ENCODE results near the gene CLK2. TPM values are rescaled to one million over a fixed set of nuclear protein-coding genes. Genes with fewer than 3 reads are reported as not detected.
"Not testable (repeated sequence)": the region's sequence is repeated elsewhere in the genome, so short reads cannot be mapped to it uniquely, and the experiment has no call there.

Gene CLK2
- total and polyA plus RNA-seq, 5 donors, result 19.4 to 26.2 (median 21.8) TPM

DNA sequence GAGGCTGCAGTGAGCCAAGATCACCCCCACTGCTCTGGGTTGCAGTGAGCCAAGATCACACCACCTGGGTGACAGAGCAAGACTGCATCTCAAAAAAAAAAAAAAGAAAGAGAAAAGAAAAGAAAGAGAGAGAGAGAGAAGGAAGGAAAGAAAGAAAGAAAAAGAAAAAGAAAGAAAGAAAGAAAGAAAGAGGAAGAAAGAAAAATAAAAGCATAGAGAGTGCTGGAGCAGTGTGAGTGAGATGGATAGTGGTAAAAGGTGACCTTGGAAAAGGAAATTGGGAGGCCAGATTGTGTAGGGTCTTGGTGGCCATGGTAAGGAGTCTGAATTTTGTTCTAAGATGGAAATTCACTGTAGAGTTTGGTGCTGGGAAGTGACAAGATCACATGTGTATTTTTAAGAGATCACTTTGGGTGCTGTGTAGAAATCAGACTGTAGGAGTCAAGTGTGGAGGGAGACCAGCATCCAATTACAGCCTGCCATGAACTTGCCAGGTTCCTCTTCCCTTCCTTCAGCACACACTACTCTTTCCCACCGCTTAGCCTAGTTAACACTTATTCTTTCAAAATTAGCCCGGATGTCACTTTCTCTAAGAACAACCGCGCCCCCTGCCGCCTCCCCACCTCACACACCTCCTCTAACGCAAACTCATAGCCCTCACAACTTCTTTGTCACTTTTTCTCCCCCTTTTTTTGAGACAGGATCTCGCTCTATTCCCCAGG lies 47.0 kb downstream of the CLK2 start:
- Histone ChIP-seq H3K27ac (ENCODE audit: low read length) (peak overlapping the region; percentile 69), H3K9me3 (ENCODE audit: control insufficient read depth, low read length) (peaks cover 3% of the 10 kb centered on the region), H3K4me1 (ENCODE audit: control insufficient read depth, insufficient read depth, low read length) (no peaks in the 10 kb centered on the region), H3K4me3 (ENCODE audit: low read length) (peak overlapping the region; percentile 68), H3K27me3 (ENCODE audit: control insufficient read depth, insufficient read depth) (no peaks in the 10 kb centered on the region)
- 1% methylated on average over 7 of the region's 7 CpGs for WGBS
- intact Hi-C loops (cut with DNase I), result loop anchor here in 2 of 4 donors (10.0 kb wide), 1 partner anchor 52 kb away; the partner anchor contains the start of genes KRTCAP2 (in 2 of the 2) and TRIM46 (in 2 of the 2)
- ATAC-seq, result peak; percentile 63 to 71
- DNase-seq, result peak; percentile 76 to 91 (median 90)

DNA sequence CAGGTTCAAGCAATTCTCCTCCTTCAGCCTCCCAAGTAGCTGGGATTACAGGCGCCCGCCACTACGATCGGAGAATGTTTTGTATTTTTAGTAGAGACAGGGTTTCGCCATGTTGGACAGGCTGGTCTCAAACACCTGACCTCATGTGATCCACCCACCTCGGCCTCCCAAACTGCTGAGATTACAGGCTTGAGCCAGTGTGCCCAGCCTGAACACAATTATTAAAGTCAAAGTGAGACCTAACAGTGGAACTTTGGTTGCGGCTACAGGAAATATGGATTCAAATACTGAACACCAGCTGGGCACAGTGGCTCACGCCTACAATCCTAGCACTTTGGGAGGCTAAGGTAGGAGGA lies 47.9 kb downstream of the CLK2 start:
- WGBS, result 95% methylated on average over 8 of the region's 8 CpGs
- not testable (repeated sequence) for DNase-seq; H3K4me1 ChIP-seq (ENCODE audit: control insufficient read depth, insufficient read depth, low read length); H3K27ac ChIP-seq (ENCODE audit: low read length); H3K9me3 ChIP-seq (ENCODE audit: control insufficient read depth, low read length); ATAC-seq; H3K4me3 ChIP-seq (ENCODE audit: low read length); H3K27me3 ChIP-seq (ENCODE audit: control insufficient read depth, insufficient read depth)
- intact Hi-C loops (cut with DNase I), result loop anchor here in 2 of 4 donors (10.0 kb wide), 1 partner anchor 51 kb away; the partner anchor contains the start of genes KRTCAP2 (in 2 of the 2) and TRIM46 (in 2 of the 2)

DNA sequence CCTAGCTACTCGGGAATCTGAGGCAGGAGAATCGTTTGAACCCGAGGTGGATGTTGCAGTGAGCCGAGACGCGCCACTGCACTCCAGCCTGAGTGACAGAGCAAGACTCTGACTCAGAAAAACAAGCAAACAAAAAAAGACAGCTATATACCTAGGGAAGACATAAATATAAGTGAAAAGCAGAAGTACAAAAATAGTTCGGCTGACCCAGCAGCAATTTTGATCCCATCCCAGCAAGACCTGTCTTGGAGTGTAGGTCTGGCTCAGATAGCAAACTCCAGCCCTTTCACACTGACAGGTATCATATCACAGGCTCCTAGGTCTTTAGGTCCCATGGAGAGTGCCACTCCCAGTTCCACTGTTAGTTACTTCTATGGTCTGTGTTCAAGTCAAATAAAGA lies 50.3 kb downstream of the CLK2 start:
- H3K27ac ChIP-seq (ENCODE audit: low read length), result no peak overlapping the region
- no peak overlapping the region for H3K4me3 ChIP-seq (ENCODE audit: low read length)
- H3K27me3 ChIP-seq (ENCODE audit: control insufficient read depth, insufficient read depth), result no peaks in the 10 kb centered on the region
- DNase-seq (no peak), ATAC-seq (no peak)
- intact Hi-C loops (cut with DNase I), result loop anchor here in 2 of 4 donors (10.0 kb wide), 1 partner anchor 48 kb away; the partner anchor contains the start of genes KRTCAP2 (in 2 of the 2) and TRIM46 (in 2 of the 2)
- 80% methylated on average over 7 of the region's 7 CpGs for WGBS
- H3K9me3 ChIP-seq (ENCODE audit: control insufficient read depth, low read length), result peaks cover 8% of the 10 kb centered on the region
- no peaks in the 10 kb centered on the region for H3K4me1 ChIP-seq (ENCODE audit: control insufficient read depth, insufficient read depth, low read length)

DNA sequence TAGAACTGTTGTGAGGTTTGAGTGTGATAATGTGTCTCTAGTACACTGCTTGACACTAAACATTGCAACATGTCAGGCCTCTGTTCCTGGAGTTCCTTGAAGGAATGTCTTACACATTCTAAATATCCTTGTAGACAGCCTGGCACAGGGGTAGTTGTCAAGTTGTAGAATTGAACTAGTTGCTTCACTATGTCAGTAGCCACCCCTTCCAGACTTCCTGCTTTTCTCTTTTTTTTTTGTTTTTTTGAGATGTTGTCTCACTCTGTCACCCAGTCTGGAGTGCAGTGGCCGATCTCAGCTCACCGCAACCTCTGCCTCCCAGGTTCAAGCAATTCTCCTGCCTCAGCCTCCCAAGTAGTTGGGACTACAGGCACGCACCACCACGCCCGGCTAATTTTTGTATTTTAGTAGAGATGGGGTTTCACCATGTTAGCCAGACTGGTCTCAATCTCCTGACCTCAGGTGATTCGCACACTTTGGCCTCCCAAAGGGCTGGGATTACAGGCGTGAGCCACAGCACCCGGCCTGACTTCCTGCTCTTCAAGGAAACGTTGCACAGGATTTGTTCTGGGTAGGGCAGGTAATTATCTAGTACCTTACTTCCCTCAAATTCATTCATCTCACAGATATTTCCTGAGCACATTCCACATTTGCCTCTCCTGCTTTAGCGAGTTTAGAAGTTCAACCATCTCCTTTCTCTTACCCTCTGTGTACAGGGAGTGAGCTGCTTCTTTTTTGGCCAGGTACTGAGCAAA lies 52.9 kb downstream of the CLK2 start:
- not testable (repeated sequence) for H3K4me1 ChIP-seq (ENCODE audit: control insufficient read depth, insufficient read depth, low read length); H3K27ac ChIP-seq (ENCODE audit: low read length); H3K4me3 ChIP-seq (ENCODE audit: low read length); DNase-seq; H3K9me3 ChIP-seq (ENCODE audit: control insufficient read depth, low read length); ATAC-seq; H3K27me3 ChIP-seq (ENCODE audit: control insufficient read depth, insufficient read depth)
- intact Hi-C loops (cut with DNase I), result loop anchor here in 2 of 4 donors (10.0 kb wide), 1 partner anchor 46 kb away; the partner anchor contains the start of genes KRTCAP2 (in 2 of the 2) and TRIM46 (in 2 of the 2)
- WGBS, result 84% methylated on average over 10 of the region's 10 CpGs

DNA sequence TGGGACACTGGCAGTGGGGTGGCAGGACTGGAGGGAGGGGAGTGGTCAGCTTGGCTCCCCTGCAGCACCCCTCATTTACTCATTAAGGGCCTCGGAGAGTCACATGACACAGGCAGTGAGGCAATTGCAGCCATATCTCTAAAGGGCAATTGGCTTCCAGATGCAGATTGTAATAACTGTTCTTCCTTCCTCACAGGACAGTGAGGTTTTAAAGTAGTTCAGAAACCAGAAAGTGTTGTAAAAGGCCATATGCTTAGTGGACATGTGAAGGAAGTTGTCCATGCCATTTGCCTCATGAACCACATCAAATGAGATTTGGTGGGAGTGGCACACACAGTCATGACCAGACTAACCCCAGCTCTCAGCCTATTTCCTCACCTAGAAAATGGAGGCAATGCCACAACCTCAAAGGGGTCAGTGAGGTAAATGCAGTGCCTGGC lies 53.7 kb downstream of the CLK2 start:
- WGBS, result 7% methylated on average over 1 of the region's 1 CpG
- ATAC-seq (peak in 1 of 2 donors; percentile 56), DNase-seq (no peak)
- intact Hi-C loops (cut with DNase I), result loop anchor here in 2 of 4 donors (10.0 kb wide), 1 partner anchor 45 kb away; the partner anchor contains the start of genes KRTCAP2 (in 2 of the 2) and TRIM46 (in 2 of the 2)
- H3K27me3 ChIP-seq (ENCODE audit: control insufficient read depth, insufficient read depth), result no peaks in the 10 kb centered on the region
- peak overlapping the region; percentile 27 for H3K27ac ChIP-seq (ENCODE audit: low read length)
- H3K9me3 ChIP-seq (ENCODE audit: control insufficient read depth, low read length), result peaks cover 5% of the 10 kb centered on the region
- peak overlapping the region; percentile 34 for H3K4me3 ChIP-seq (ENCODE audit: low read length)
- H3K4me1 ChIP-seq (ENCODE audit: control insufficient read depth, insufficient read depth, low read length), result no peaks in the 10 kb centered on the region

DNA sequence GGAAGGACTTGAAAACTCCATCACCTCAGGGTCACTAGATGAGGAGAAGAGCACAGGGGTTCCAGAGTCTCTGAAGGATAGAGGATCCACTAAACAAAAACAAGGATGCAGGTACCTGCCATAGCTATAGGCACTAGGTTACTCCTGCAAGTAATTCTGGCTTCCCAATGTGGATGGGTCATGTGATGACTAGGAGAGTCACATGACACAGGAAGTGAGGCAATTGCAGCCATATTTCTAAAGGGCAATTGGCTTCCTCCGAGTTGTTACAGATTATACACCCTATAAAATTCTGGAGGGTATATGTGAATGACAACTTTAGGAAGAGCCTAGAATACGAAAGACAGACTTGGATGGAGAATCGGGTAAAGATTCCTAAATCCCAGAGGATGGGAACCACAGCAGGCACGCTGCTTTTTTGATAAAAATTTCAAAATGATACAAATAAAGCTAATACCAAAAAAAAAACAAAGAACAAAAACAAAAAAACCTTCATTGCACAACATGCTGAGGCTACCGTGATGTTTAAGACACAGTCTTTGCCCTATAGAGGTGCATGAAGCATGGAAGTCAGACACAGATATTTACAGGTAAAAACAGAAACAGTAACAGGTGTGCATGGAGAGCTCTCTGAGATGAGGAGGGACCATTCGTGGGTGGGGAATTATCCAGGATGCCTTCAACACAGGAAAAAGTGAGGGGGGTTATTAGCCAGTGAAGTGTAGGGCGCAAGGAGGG lies 54.3 kb downstream of the CLK2 start:
- H3K4me3 ChIP-seq (ENCODE audit: low read length), result peak overlapping the region; percentile 34
- DNase-seq (no peak), ATAC-seq (peak; percentile 58 to 71)
- H3K27ac ChIP-seq (ENCODE audit: low read length), result peak overlapping the region; percentile 27
- H3K27me3 ChIP-seq (ENCODE audit: control insufficient read depth, insufficient read depth), result no peaks in the 10 kb centered on the region
- intact Hi-C loops (cut with DNase I), result no loop called here
- 40% methylated on average over 7 of the region's 7 CpGs for WGBS
- peaks cover 5% of the 10 kb centered on the region for H3K9me3 ChIP-seq (ENCODE audit: control insufficient read depth, low read length)
- no peaks in the 10 kb centered on the region for H3K4me1 ChIP-seq (ENCODE audit: control insufficient read depth, insufficient read depth, low read length)

DNA sequence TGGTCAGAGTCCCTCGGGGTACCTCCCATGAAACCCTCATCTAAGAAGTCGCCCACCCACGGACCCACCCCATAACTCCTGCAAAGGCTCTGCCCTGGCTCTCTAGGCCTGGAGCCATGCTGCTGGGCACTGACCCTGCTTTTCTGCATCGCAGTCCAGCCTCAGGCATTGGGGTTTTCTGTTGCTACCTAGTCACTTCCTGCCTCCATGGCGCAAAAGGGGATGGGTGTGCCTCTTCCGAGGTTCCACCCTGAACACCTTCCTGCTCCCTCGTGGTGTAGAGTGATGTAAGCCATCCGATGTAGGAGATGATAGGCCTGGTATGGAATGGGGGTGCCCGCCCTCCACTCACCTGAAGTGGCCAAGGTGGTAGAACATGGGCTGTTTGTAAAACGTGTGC lies 58.6 kb downstream of the CLK2 start:
- ATAC-seq; intact Hi-C loops (cut with DNase I); H3K4me3 ChIP-seq (ENCODE audit: low read length); H3K27me3 ChIP-seq (ENCODE audit: control insufficient read depth, insufficient read depth); H3K27ac ChIP-seq (ENCODE audit: low read length); H3K4me1 ChIP-seq (ENCODE audit: control insufficient read depth, insufficient read depth, low read length); DNase-seq; H3K9me3 ChIP-seq (ENCODE audit: control insufficient read depth, low read length): not testable (repeated sequence)
- 74% methylated on average over 9 of the region's 10 CpGs for WGBS

Other genes with a start within 250 kb of the CLK2 start
- gene DCST2, start 239.7 kb downstream of the CLK2 start, total RNA-seq, result under 1 TPM in 3 of 4 donors, not detected in 1; 0.25 to 0.33 (median 0.32) TPM
- 0.23 TPM for gene DCST2, start 239.7 kb downstream of the CLK2 start, polyA plus RNA-seq
- gene DCST1, start 239.7 kb downstream of the CLK2 start, total RNA-seq, result not detected
- not detected for gene DCST1, start 239.7 kb downstream of the CLK2 start, polyA plus RNA-seq
- gene ADAM15, start 222.2 kb downstream of the CLK2 start, total RNA-seq, result 100 to 1,000 TPM in 1 of 4 donors, 10 to 100 TPM in 3; 51.2 to 106 (median 63.6) TPM
- 68.4 TPM for gene ADAM15, start 222.2 kb downstream of the CLK2 start, polyA plus RNA-seq
- gene EFNA4, start 209.8 kb downstream of the CLK2 start, total RNA-seq, result 1 to 10 TPM; 3.3 to 4.2 (median 3.7) TPM
- gene EFNA4, start 209.8 kb downstream of the CLK2 start, polyA plus RNA-seq, result 3.0 TPM
- gene EFNA3, start 194.7 kb downstream of the CLK2 start, total RNA-seq, result 1 to 10 TPM in 3 of 4 donors, under 1 TPM in 1; 0.78 to 1.9 (median 1.2) TPM
- gene EFNA3, start 194.7 kb downstream of the CLK2 start, polyA plus RNA-seq, result 1.1 TPM
- 10 to 100 TPM; 25.4 to 41.4 (median 36.4) TPM for gene EFNA1, start 145.6 kb downstream of the CLK2 start, total RNA-seq
- 28.8 TPM for gene EFNA1, start 145.6 kb downstream of the CLK2 start, polyA plus RNA-seq
- 10 to 100 TPM in 2 of 4 donors, 1 to 10 TPM in 2; 8.1 to 10.1 (median 9.3) TPM for gene SLC50A1, start 137.7 kb downstream of the CLK2 start, total RNA-seq
- 13.6 TPM for gene SLC50A1, start 137.7 kb downstream of the CLK2 start, polyA plus RNA-seq
- gene DPM3, start 133.0 kb downstream of the CLK2 start, total RNA-seq, result 10 to 100 TPM; 71.2 to 81.6 (median 74.6) TPM
- 186 TPM for gene DPM3, start 133.0 kb downstream of the CLK2 start, polyA plus RNA-seq
- 100 to 1,000 TPM; 122 to 150 (median 130) TPM for gene KRTCAP2, start 100.2 kb downstream of the CLK2 start, total RNA-seq
- gene KRTCAP2, start 100.2 kb downstream of the CLK2 start, polyA plus RNA-seq, result 217 TPM
- under 1 TPM; 0.17 to 0.37 (median 0.26) TPM for gene TRIM46, start 99.7 kb downstream of the CLK2 start, total RNA-seq
- 0.18 TPM for gene TRIM46, start 99.7 kb downstream of the CLK2 start, polyA plus RNA-seq
- gene THBS3, start 65.6 kb downstream of the CLK2 start, total RNA-seq, result 10 to 100 TPM; 16.5 to 33.4 (median 20.1) TPM
- 19.6 TPM for gene THBS3, start 65.6 kb downstream of the CLK2 start, polyA plus RNA-seq
- 10 to 100 TPM; 20.1 to 24.3 (median 21.1) TPM for gene MTX1, start 64.8 kb downstream of the CLK2 start, total RNA-seq
- gene MTX1, start 64.8 kb downstream of the CLK2 start, polyA plus RNA-seq, result 31.9 TPM
- 10 to 100 TPM; 14.2 to 22.3 (median 15.8) TPM for gene ENTREP3, start 18.0 kb downstream of the CLK2 start, total RNA-seq
- gene ENTREP3, start 18.0 kb downstream of the CLK2 start, polyA plus RNA-seq, result 9.4 TPM
- 10 to 100 TPM; 50.3 to 65.2 (median 54.9) TPM for gene SCAMP3, start 11.1 kb downstream of the CLK2 start, total RNA-seq
- 59.3 TPM for gene SCAMP3, start 11.1 kb downstream of the CLK2 start, polyA plus RNA-seq
- gene HCN3, start 4.0 kb upstream of the CLK2 start, total RNA-seq, result 1 to 10 TPM in 2 of 4 donors, under 1 TPM in 2; 0.92 to 1.4 (median 1.1) TPM
- 0.77 TPM for gene HCN3, start 4.0 kb upstream of the CLK2 start, polyA plus RNA-seq
- gene PKLR, start 27.9 kb upstream of the CLK2 start, total RNA-seq, result not detected
- gene PKLR, start 27.9 kb upstream of the CLK2 start, polyA plus RNA-seq, result not detected
- gene FDPS, start 35.4 kb upstream of the CLK2 start, total RNA-seq, result 100 to 1,000 TPM in 2 of 4 donors, 10 to 100 TPM in 2; 78.9 to 113 (median 99.1) TPM
- gene FDPS, start 35.4 kb upstream of the CLK2 start, polyA plus RNA-seq, result 103 TPM
- 10 to 100 TPM; 20.8 to 29.7 (median 24.5) TPM for gene RUSC1, start 47.4 kb upstream of the CLK2 start, total RNA-seq
- 23.2 TPM for gene RUSC1, start 47.4 kb upstream of the CLK2 start, polyA plus RNA-seq

All from right cardiac atrium (tissue), 5 donors.